SK-N-SH treated with all-trans-retinoic acid at 6 μM for 48 hours (cell line): ENCODE data around the gene NPAS1.
A peak's percentile ranks its signal among the peaks of the same experiment; 100 is the strongest.

Experiments
- ATAC-seq: fragments of 200-7000 bp; cut with Tn5 transposase; 3 replicates; pipeline ENCODE4 v1.9.1; 2020; ENCODE audit warnings: mild to moderate bottlenecking, moderate library complexity
- ARNTL ChIP-seq: fragments of 450-650 bp; formaldehyde crosslinking; IDR thresholded peaks from 2 replicates; pipeline ENCODE4 v1.5.0; 2020; ENCODE audit warnings: low read depth, mild to moderate bottlenecking, moderate library complexity, borderline replicate concordance
- BACH2 ChIP-seq: fragments of 250-450 bp; sonication (Bioruptor Pico); IDR thresholded peaks from 2 replicates; pipeline ENCODE4 v1.9.0; 2021; ENCODE audit warnings: mild to moderate bottlenecking, borderline replicate concordance
- CSDC2 ChIP-seq: fragments of 250-450 bp; sonication (Bioruptor Pico); IDR thresholded peaks from 2 replicates; pipeline ENCODE4 v1.5.0; 2020; ENCODE audit warnings: mild to moderate bottlenecking, moderate library complexity
- CSRNP3 ChIP-seq: fragments of 250-450 bp; sonication (Bioruptor Pico); IDR thresholded peaks from 2 replicates; pipeline ENCODE4 v1.5.1; 2021; ENCODE audit warnings: mild to moderate bottlenecking, moderate library complexity
- ESRRG ChIP-seq: fragments of 250-450 bp; sonication (Bioruptor Pico); IDR thresholded peaks from 2 replicates; pipeline ENCODE4 v1.6.1; 2021; ENCODE audit warnings: mild to moderate bottlenecking
- GLIS3 ChIP-seq: fragments of 250-450 bp; sonication (Bioruptor Pico); IDR thresholded peaks from 2 replicates; pipeline ENCODE4 v1.5.0; 2020; ENCODE audit warnings: mild to moderate bottlenecking, moderate library complexity
- ISL1 ChIP-seq: fragments of 250-450 bp; sonication (Bioruptor Pico); IDR thresholded peaks from 2 replicates; pipeline ENCODE4 v2.1.2; 2022; ENCODE audit warnings: mild to moderate bottlenecking, moderate library complexity
- PPARA ChIP-seq: fragments of 250-450 bp; sonication (Bioruptor Pico); IDR thresholded peaks from 2 replicates; pipeline ENCODE4 v1.5.0; 2020; ENCODE audit warnings: mild to moderate bottlenecking, borderline replicate concordance
- RARB ChIP-seq: fragments of 250-450 bp; sonication (Bioruptor Pico); IDR thresholded peaks from 2 replicates; pipeline ENCODE4 v1.8.0; 2021; ENCODE audit warnings: mild to moderate bottlenecking, moderate library complexity
- SNAI2 ChIP-seq: fragments of 250-450 bp; sonication (Bioruptor Pico); IDR thresholded peaks from 2 replicates; pipeline ENCODE4 v1.5.0; 2020; ENCODE audit warnings: mild to moderate bottlenecking, moderate library complexity
- TCF4 ChIP-seq: fragments of 250-450 bp; sonication (Bioruptor Pico); IDR thresholded peaks from 2 replicates; pipeline ENCODE4 v1.8.0; 2021; ENCODE audit warnings: mild to moderate bottlenecking, moderate library complexity, borderline replicate concordance
- TOX ChIP-seq: fragments of 250-450 bp; sonication (Bioruptor Pico); IDR thresholded peaks from 2 replicates; pipeline ENCODE4 v1.8.0; 2021; ENCODE audit warnings: mild to moderate bottlenecking, moderate library complexity, borderline replicate concordance
- ZC3H10 ChIP-seq: fragments of 250-450 bp; sonication (Bioruptor Pico); IDR thresholded peaks from 2 replicates; pipeline ENCODE4 v1.5.1; 2021; ENCODE audit warnings: mild to moderate bottlenecking, moderate library complexity
- ZFP3 ChIP-seq: fragments of 250-450 bp; sonication (Bioruptor Pico); IDR thresholded peaks from 2 replicates; pipeline ENCODE4 v1.5.0; 2020; ENCODE audit warnings: mild to moderate bottlenecking, moderate library complexity
- ZFP30 ChIP-seq: fragments of 450-650 bp; formaldehyde crosslinking; IDR thresholded peaks from 2 replicates; pipeline ENCODE4 v1.5.0; 2022; ENCODE audit warnings: mild to moderate bottlenecking, moderate library complexity
- ZNF565 ChIP-seq: fragments of 450-650 bp; formaldehyde crosslinking; conservative IDR thresholded peaks from 2 replicates; pipeline ENCODE4 v1.5.0; 2020; ENCODE audit warnings: low read depth, mild to moderate bottlenecking, moderate library complexity
- ZNF70 ChIP-seq: fragments of 450-650 bp; formaldehyde crosslinking; IDR thresholded peaks from 2 replicates; pipeline ENCODE4 v1.5.0; 2020; ENCODE audit warnings: mild to moderate bottlenecking, moderate library complexity
- ZNF8 ChIP-seq: fragments of 450-650 bp; formaldehyde crosslinking; IDR thresholded peaks from 2 replicates; pipeline ENCODE4 v1.5.0; 2020; ENCODE audit warnings: mild to moderate bottlenecking, moderate library complexity
- TF ChIP-seq, protein P1 (sequence below): fragments of 250-450 bp; sonication (Bioruptor Pico); IDR thresholded peaks from 2 replicates; pipeline ENCODE4 v1.8.0; 2021; ENCODE audit warnings: low read depth, mild to moderate bottlenecking, moderate library complexity, borderline replicate concordance
- TF ChIP-seq, protein P2 (sequence below): fragments of 250-450 bp; sonication (Bioruptor Pico); IDR thresholded peaks from 2 replicates; pipeline ENCODE4 v1.5.1; 2020; ENCODE audit warnings: low read depth, mild to moderate bottlenecking, moderate library complexity
- TF ChIP-seq, protein P3 (sequence below): fragments of 250-450 bp; sonication (Bioruptor Pico); IDR thresholded peaks from 2 replicates; pipeline ENCODE4 v1.5.0; 2020; ENCODE audit warnings: mild to moderate bottlenecking, moderate library complexity

NPAS1 gene

DNA sequence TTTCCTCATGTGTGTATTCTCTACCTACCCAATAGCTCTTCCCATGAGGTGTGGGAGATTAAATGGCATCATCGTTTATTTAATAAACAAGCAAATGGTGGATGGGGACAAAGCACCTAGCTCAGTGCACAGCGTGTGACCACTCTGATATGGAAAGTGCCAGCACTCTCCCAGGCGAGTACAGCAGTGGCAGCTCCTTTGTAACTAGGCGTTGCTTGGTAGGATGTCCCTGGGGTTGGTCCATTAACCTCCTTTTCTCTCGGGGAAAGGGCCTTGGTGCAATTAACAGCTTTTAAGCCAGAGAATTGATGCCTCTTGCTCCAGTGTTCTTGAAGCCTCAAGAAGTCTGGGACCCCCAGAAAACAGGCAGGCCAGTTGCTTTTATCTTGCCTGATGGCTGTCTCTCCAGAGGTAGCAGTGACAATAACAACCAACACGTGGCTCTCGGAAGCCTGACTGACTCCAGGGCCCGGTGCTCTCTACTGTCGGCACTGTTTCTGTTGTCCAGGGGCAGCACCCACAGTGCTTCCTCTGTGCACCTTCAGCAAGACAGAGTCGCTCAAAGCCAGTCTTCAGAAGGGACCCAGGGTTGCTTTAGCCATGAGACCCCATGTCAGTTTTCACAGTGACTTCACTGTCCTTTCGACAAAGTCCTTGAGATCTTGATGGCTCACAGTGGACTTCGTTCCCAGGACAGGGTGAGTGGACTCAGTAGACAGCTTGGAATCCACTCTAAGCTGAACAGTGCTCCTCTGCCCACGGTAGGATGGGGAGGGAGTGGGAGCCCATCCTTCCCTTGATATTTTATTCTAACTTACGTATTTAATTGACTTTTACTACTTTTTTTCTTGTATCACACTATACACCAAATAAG is 33.9 kb upstream of the NPAS1 start:
- TF ChIP-seq TCF4 (CRISPR knock-in tag): no peak
- TF ChIP-seq, protein P1, sequence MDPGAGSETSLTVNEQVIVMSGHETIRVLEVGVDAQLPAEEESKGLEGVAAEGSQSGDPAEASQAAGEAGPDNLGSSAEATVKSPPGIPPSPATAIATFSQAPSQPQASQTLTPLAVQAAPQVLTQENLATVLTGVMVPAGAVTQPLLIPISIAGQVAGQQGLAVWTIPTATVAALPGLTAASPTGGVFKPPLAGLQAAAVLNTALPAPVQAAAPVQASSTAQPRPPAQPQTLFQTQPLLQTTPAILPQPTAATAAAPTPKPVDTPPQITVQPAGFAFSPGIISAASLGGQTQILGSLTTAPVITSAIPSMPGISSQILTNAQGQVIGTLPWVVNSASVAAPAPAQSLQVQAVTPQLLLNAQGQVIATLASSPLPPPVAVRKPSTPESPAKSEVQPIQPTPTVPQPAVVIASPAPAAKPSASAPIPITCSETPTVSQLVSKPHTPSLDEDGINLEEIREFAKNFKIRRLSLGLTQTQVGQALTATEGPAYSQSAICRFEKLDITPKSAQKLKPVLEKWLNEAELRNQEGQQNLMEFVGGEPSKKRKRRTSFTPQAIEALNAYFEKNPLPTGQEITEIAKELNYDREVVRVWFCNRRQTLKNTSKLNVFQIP: no peak
- no peak for TF ChIP-seq RARB (CRISPR knock-in tag)
- no peak for TF ChIP-seq ESRRG (CRISPR knock-in tag)
- ATAC-seq: no peak

- no peak for ATAC-seq
- TF ChIP-seq ISL1 (CRISPR knock-in tag): no peak
- TF ChIP-seq ZNF70 (CRISPR knock-in tag): no peak
- TF ChIP-seq ZFP30: no peak
- TF ChIP-seq CSRNP3 (CRISPR knock-in tag): no peak
- TF ChIP-seq, all 23 proteins: peak for 0
Measured at GRCh38 chr19:46988614-46989230, 30.9 kb upstream of the NPAS1 start.

DNA sequence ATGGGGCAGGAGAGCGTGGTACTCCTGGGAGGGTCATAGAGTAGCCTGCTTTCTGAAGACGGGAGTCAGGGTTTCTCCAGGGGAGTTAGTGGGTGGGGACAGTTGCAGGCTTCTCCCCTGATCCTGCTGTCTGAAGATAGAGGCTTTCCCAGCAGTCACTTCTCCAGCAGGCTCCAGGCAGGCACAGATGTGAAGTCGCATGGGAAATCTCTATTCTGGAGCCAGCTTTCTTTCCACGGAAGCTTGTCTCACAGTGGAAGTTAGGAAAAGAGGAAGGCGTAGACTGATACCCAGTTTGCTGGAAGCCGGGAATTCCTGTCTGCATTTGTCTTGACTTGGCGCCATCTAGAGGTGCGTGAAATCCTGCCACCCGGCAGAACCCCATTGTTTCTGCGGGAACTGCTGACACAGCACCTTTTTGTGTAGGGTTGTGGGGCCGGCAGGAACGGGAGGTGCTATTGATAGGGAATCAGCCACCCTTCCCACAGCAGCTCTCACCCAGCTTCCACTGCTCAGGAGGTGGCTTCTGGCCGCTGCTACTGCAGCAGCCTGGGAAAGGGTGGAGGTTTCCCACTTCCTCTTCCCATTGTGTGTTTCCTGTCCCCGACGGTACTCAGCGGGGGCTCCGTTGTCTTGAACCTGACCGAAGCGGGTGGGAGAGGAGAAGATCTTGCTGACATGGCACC is 28.5 kb upstream of the NPAS1 start:
- peak; percentile 90 for ATAC-seq
- TF ChIP-seq SNAI2 (CRISPR knock-in tag): no peak
- no peak for TF ChIP-seq ZFP3 (CRISPR knock-in tag)
- TF ChIP-seq ZNF70 (CRISPR knock-in tag): no peak
- TF ChIP-seq GLIS3 (CRISPR knock-in tag): no peak
- no peak for TF ChIP-seq BACH2 (CRISPR knock-in tag)
- TF ChIP-seq CSDC2 (CRISPR knock-in tag): no peak
- no peak for TF ChIP-seq RARB (CRISPR knock-in tag)
- no peak for TF ChIP-seq ZC3H10 (CRISPR knock-in tag)
- no peak for TF ChIP-seq CSRNP3 (CRISPR knock-in tag)
- no peak for TF ChIP-seq ZNF8
- no peak for TF ChIP-seq TCF4 (CRISPR knock-in tag)
- TF ChIP-seq, all 23 proteins: peak for 0

DNA sequence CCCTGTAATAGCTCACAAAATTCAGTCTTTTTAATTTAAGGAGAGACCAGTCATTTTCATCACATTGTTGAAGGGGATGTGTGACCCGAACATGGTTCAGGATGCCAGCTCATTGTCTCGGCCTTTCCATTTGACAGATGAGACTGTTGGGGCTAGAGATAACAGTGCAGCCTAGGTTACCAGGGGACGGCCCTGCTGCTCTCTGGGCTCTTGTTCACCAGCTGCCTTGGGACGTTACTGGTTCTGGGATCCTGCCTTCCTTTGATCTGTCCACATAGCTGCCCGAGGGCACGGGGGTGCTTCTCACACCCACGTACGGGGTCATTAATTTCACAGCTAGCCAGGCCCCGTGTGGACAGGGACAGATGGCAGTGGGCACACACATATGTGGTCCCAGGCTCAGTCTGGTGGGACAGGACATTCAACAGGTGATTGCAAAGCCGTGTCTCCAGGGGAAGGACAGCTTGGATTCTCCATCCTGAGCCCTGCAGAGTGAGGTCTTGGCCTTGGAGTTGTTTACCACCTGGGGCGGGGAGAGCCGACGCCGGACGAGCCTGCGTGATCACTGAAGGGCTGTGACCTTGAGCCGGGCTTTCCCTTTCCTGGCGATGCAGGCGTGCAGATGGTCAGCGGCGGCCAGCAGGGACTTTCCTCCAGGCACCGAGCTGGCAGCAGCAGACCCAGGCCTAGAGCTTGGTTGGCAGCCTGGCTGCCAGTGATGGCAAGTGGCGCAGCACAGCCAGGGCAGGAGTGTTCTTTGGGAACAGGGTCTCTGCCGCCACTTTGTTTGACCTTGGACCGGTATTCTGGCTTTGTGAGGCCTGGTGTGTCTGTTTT is 26.7 kb upstream of the NPAS1 start:
- no peak for ATAC-seq
- TF ChIP-seq TOX (no peak), TCF4 (CRISPR knock-in tag) (no peak), BACH2 (CRISPR knock-in tag) (no peak), ZFP3 (CRISPR knock-in tag) (no peak), ZC3H10 (CRISPR knock-in tag) (no peak), ZNF70 (CRISPR knock-in tag) (no peak), RARB (CRISPR knock-in tag) (no peak), ARNTL (CRISPR knock-in tag) (no peak), ZFP30 (no peak), ZNF565 (CRISPR knock-in tag) (no peak), ISL1 (CRISPR knock-in tag) (no peak), PPARA (CRISPR knock-in tag) (no peak)
- TF ChIP-seq, protein P2, sequence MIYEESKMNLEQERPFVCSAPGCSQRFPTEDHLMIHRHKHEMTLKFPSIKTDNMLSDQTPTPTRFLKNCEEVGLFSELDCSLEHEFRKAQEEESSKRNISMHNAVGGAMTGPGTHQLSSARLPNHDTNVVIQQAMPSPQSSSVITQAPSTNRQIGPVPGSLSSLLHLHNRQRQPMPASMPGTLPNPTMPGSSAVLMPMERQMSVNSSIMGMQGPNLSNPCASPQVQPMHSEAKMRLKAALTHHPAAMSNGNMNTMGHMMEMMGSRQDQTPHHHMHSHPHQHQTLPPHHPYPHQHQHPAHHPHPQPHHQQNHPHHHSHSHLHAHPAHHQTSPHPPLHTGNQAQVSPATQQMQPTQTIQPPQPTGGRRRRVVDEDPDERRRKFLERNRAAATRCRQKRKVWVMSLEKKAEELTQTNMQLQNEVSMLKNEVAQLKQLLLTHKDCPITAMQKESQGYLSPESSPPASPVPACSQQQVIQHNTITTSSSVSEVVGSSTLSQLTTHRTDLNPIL (CRISPR knock-in tag): no peak
- TF ChIP-seq, protein P1: no peak
- TF ChIP-seq, protein P3, sequence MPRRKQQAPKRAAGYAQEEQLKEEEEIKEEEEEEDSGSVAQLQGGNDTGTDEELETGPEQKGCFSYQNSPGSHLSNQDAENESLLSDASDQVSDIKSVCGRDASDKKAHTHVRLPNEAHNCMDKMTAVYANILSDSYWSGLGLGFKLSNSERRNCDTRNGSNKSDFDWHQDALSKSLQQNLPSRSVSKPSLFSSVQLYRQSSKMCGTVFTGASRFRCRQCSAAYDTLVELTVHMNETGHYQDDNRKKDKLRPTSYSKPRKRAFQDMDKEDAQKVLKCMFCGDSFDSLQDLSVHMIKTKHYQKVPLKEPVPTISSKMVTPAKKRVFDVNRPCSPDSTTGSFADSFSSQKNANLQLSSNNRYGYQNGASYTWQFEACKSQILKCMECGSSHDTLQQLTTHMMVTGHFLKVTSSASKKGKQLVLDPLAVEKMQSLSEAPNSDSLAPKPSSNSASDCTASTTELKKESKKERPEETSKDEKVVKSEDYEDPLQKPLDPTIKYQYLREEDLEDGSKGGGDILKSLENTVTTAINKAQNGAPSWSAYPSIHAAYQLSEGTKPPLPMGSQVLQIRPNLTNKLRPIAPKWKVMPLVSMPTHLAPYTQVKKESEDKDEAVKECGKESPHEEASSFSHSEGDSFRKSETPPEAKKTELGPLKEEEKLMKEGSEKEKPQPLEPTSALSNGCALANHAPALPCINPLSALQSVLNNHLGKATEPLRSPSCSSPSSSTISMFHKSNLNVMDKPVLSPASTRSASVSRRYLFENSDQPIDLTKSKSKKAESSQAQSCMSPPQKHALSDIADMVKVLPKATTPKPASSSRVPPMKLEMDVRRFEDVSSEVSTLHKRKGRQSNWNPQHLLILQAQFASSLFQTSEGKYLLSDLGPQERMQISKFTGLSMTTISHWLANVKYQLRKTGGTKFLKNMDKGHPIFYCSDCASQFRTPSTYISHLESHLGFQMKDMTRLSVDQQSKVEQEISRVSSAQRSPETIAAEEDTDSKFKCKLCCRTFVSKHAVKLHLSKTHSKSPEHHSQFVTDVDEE (CRISPR knock-in tag): no peak
